NCI-H526 (cell line): ENCODE data around the gene KCNK16.
A peak's percentile ranks its signal among the peaks of the same experiment; 100 is the strongest.

ENCODE experiments used
- DNase-seq, 2 experiments: peaks; one replicate each; lab custom pipeline; 2025; lab: John Stamatoyannopoulos, UW

Gene KCNK16

GRCh38 chr6:39341937-39342336 lies 19.4 kb upstream of the KCNK16 start:
- no peak for DNase-seq

GRCh38 chr6:39341352-39341751 lies 18.9 kb upstream of the KCNK16 start:
- no peak for DNase-seq

GRCh38 chr6:39339868-39340550 lies 17.5 kb upstream of the KCNK16 start:
- DNase-seq = peak in 1 of 2 experiments; percentile 20

- DNase-seq = no peak
These were observed 16.8 kb upstream of the KCNK16 start for GRCh38 chr6:39339096-39339867.

- DNase-seq = no peak
These were observed 15.9 kb upstream of the KCNK16 start for GRCh38 chr6:39338397-39338796.

- DNase-seq = no peak
These were observed 13.5 kb upstream of the KCNK16 start for GRCh38 chr6:39335780-39336545.

GRCh38 chr6:39333644-39334438 lies 11.3 kb upstream of the KCNK16 start:
- no peak for DNase-seq

GRCh38 chr6:39330476-39330875 lies 8.0 kb upstream of the KCNK16 start:
- DNase-seq = no peak

- no peak for DNase-seq
These were observed 7.6 kb upstream of the KCNK16 start for GRCh38 chr6:39330057-39330456.

- no peak for DNase-seq
These were observed 5.6 kb upstream of the KCNK16 start for GRCh38 chr6:39328066-39328465.

GRCh38 chr6:39327507-39327906 lies 5.0 kb upstream of the KCNK16 start:
- DNase-seq = no peak

- no peak for DNase-seq
These were observed 741 bp downstream of the KCNK16 start for GRCh38 chr6:39321761-39322160.

GRCh38 chr6:39320363-39320984 lies 2.0 kb downstream of the KCNK16 start:
- no peak for DNase-seq

GRCh38 chr6:39319621-39320362 lies 2.7 kb downstream of the KCNK16 start:
- DNase-seq = no peak

GRCh38 chr6:39317256-39317655 lies 5.2 kb downstream of the KCNK16 start:
- DNase-seq = no peak

GRCh38 chr6:39314273-39314795 lies 8.2 kb downstream of the KCNK16 start, which contains the start of gene KCNK17:
Gene KCNK17, minus strand, starts transcription at chr6:39314419. Its CDS starts 99 bp downstream, at chr6:39314320.
- peak in 1 of 2 experiments; percentile 53 for DNase-seq

GRCh38 chr6:39313526-39314272 lies 8.8 kb downstream of the KCNK16 start:
- DNase-seq = peak in 1 of 2 experiments; percentile 53

GRCh38 chr6:39312912-39313525 lies 9.5 kb downstream of the KCNK16 start:
- no peak for DNase-seq

- peak in 1 of 2 experiments; percentile 7 for DNase-seq
These were observed 12.0 kb downstream of the KCNK16 start for GRCh38 chr6:39310542-39310941.
